GM23338 (cell line): ENCODE results near the gene RAPGEF4. TPM values are rescaled to one million over a fixed set of nuclear protein-coding genes. Genes with fewer than 3 reads are reported as not detected.

Experiments used
- ATAC-seq: fragments of 200-7000 bp; cut with Tn5 transposase; 3 replicates; pipeline ENCODE4 v1.9.1; 2020
- DNase-seq: peaks from one replicate; pipeline ENCODE4 v3.0.0-alpha.2; 2015; ENCODE audit warnings: low spot score
- H2AFZ ChIP-seq: fragments of 200-600 bp; sonication (generic); 2 replicates; pipeline ENCODE4 v1.8.0; 2016; ENCODE audit warnings: antibody characterized with exemption, mild to moderate bottlenecking, moderate library complexity
- H3F3A ChIP-seq: fragments of 200-600 bp; sonication (generic); replicated peaks from 2 replicates; pipeline ENCODE4 v1.8.0; 2017; ENCODE audit warnings: antibody characterized with exemption, mixed run types, low read depth
- H3K27ac ChIP-seq: fragments of 200-600 bp; sonication (generic); 2 replicates; pipeline ENCODE4 v1.6.1; 2016; ENCODE audit warnings: low read depth
- H3K27me3 ChIP-seq: fragments of 200-600 bp; sonication (generic); 2 replicates; pipeline ENCODE4 v1.8.0; 2016; ENCODE audit warnings: mild to moderate bottlenecking, mixed run types, moderate library complexity; ENCODE audit not compliant: insufficient read depth
- H3K36me3 ChIP-seq: fragments of 200-600 bp; sonication (generic); 2 replicates; pipeline ENCODE4 v1.8.0; 2016; ENCODE audit warnings: mild to moderate bottlenecking; ENCODE audit not compliant: insufficient read depth
- H3K4me1 ChIP-seq: fragments of 200-600 bp; sonication (generic); 2 replicates; pipeline ENCODE4 v1.8.0; 2016; ENCODE audit warnings: mild to moderate bottlenecking, moderate library complexity; ENCODE audit not compliant: insufficient read depth
- H3K4me2 ChIP-seq: fragments of 200-600 bp; sonication (generic); 2 replicates; pipeline ENCODE4 v1.7.1; 2017; ENCODE audit warnings: mixed run types
- H3K4me3 ChIP-seq: fragments of 200-600 bp; sonication (generic); 2 replicates; pipeline ENCODE4 v1.6.1; 2016; ENCODE audit warnings: mixed run types
- H3K79me2 ChIP-seq: fragments of 200-600 bp; sonication (generic); replicated peaks from 2 replicates; pipeline ENCODE4 v1.8.0; 2017; ENCODE audit warnings: mild to moderate bottlenecking; ENCODE audit not compliant: insufficient read depth
- H3K9me2 ChIP-seq: fragments of 200-600 bp; sonication (generic); 2 replicates; pipeline ENCODE4 v1.8.0; 2017; ENCODE audit not compliant: insufficient read depth
- H4K20me1 ChIP-seq: fragments of 200-600 bp; sonication (generic); replicated peaks from 2 replicates; pipeline ENCODE4 v1.8.0; 2017; ENCODE audit warnings: mild to moderate bottlenecking; ENCODE audit not compliant: insufficient read depth
- H3K27ac Mint-ChIP-seq: 2 replicates; pipeline ENCODE4 v1.8.0; 2020; ENCODE audit warnings: inconsistent platforms, mild to moderate bottlenecking, moderate library complexity, mixed read lengths
- H3K27me3 Mint-ChIP-seq: 3 replicates; pipeline ENCODE4 v1.8.0; 2022; ENCODE audit warnings: low read depth, mild to moderate bottlenecking, moderate library complexity, mixed read lengths, inconsistent platforms; ENCODE audit not compliant: insufficient read depth, poor library complexity
- H3K36me3 Mint-ChIP-seq: 3 replicates; pipeline ENCODE4 v1.8.0; 2021; ENCODE audit warnings: low read depth, mild to moderate bottlenecking, inconsistent platforms, moderate library complexity, mixed read lengths
- H3K4me1 Mint-ChIP-seq: 3 replicates; pipeline ENCODE4 v1.8.0; 2020; ENCODE audit warnings: mild to moderate bottlenecking, inconsistent platforms, mixed read lengths
- H3K4me3 Mint-ChIP-seq: 3 replicates; pipeline ENCODE4 v1.8.0; 2021; ENCODE audit warnings: moderate library complexity, mild to moderate bottlenecking, inconsistent platforms, mixed read lengths
- H3K9me3 Mint-ChIP-seq: 3 replicates; pipeline ENCODE4 v1.8.0; 2020; ENCODE audit warnings: moderate library complexity, mild to moderate bottlenecking, inconsistent platforms, mixed read lengths
- CREB1 ChIP-seq: fragments of 250-450 bp; sonication (Bioruptor Pico); IDR thresholded peaks from 2 replicates; pipeline ENCODE4 v1.5.0; 2020; ENCODE audit warnings: low read depth, mild to moderate bottlenecking, moderate library complexity
- CTCF ChIP-seq, 2 experiments: fragments of 200-600 bp in 1 of 2; sonication (generic) in 1 of 2; conservative IDR thresholded peaks; 2 replicates each; pipeline versions ENCODE4 v1.5.1 to v1.6.1; 2016 to 2017; ENCODE audit warnings: antibody characterized with exemption in 2 of 2, low read depth in 2 of 2, mild to moderate bottlenecking in 2 of 2, moderate library complexity in 1 of 2
- ETS1 ChIP-seq: IDR thresholded peaks from 2 replicates; pipeline ENCODE4 v1.6.1; 2016; ENCODE audit warnings: antibody characterized with exemption
- EZH2 ChIP-seq: fragments of 200-600 bp; sonication (generic); IDR thresholded peaks from one replicate; pipeline ENCODE4 v1.8.0; 2017; ENCODE audit warnings: antibody characterized with exemption, mild to moderate bottlenecking, low read depth; ENCODE audit not compliant: unreplicated experiment
- EZH2phosphoT487 ChIP-seq: fragments of 200-600 bp; sonication (generic); IDR thresholded peaks from one replicate; pipeline ENCODE4 v1.8.1; 2018; ENCODE audit warnings: antibody characterized with exemption; ENCODE audit not compliant: unreplicated experiment
- JUNB ChIP-seq: IDR thresholded peaks from one replicate; pipeline ENCODE4 v1.6.1; 2016; ENCODE audit warnings: antibody characterized with exemption; ENCODE audit not compliant: unreplicated experiment
- NANOG ChIP-seq: IDR thresholded peaks from 2 replicates; pipeline ENCODE4 v1.6.1; 2016; ENCODE audit warnings: antibody characterized with exemption, borderline replicate concordance
- POLR2AphosphoS5 ChIP-seq: IDR thresholded peaks from 2 replicates; pipeline ENCODE4 v1.6.1; 2016; ENCODE audit warnings: antibody characterized with exemption, low read depth
- ZNF114 ChIP-seq: fragments of 250-450 bp; sonication (Bioruptor Pico); IDR thresholded peaks from 2 replicates; pipeline ENCODE4 v1.5.0; 2020; ENCODE audit warnings: mild to moderate bottlenecking, moderate library complexity
- ZNF331 ChIP-seq: fragments of 250-450 bp; sonication (Bioruptor Pico); IDR thresholded peaks from 2 replicates; pipeline ENCODE4 v1.5.0; 2020; ENCODE audit warnings: low read depth, mild to moderate bottlenecking, moderate library complexity
- ZNF462 ChIP-seq: fragments of 250-450 bp; sonication (Bioruptor Pico); IDR thresholded peaks from 2 replicates; pipeline ENCODE4 v1.5.0; 2020; ENCODE audit warnings: mild to moderate bottlenecking, moderate library complexity
- polyA plus RNA-seq: library from polyadenylated mRNA; unstranded; fragments of >200 nt; fragmentation: Nextera tagmentation; extraction: Ambion mirVana; gene quantifications from 2 replicates; pipeline ENCODE4 v1.2.1, GENCODE V29; 2016
- total RNA-seq: library from RNA; depleted of rRNA; stranded (reverse); fragments of >200 nt; shearing (Covaris generic); gene quantifications from 2 replicates; pipeline ENCODE4 v1.2.3, GENCODE V29; 2014

The RAPGEF4 gene
- total and polyA plus RNA-seq, 2 experiments from 2014 or later = 1.7 to 4.7 TPM

GRCh38 chr2:172996387-172996961, 260.8 kb downstream of the RAPGEF4 start (continued):
- TF ChIP-seq ZNF462 (CRISPR knock-in tag) = no peak
- TF ChIP-seq ZNF331 (CRISPR knock-in tag) = no peak
- TF ChIP-seq CTCF (conservative IDR thresholded peaks at IDR 0.05; ENCODE audit: low read depth in 2 of 2) = no peak
- no peak for TF ChIP-seq CREB1 (CRISPR knock-in tag)
- TF ChIP-seq POLR2AphosphoS5 = no peak
- TF ChIP-seq JUNB = no peak

- Mint-ChIP-seq H3K27ac (no peak overlapping the region), H3K27me3 (no peaks in the 10 kb centered on the region), H3K36me3 (no peaks in the 10 kb centered on the region), H3K9me3 (no peaks in the 10 kb centered on the region), H3K4me3 (no peak overlapping the region), H3K4me1 (peaks cover 7% of the 10 kb centered on the region; the same call in 2 of the 3 replicates)
- Histone ChIP-seq H3K27me3 (no peaks in the 10 kb centered on the region), H3K36me3 (no peaks in the 10 kb centered on the region), H3F3A (no peaks in the 10 kb centered on the region), H3K4me3 (no peak overlapping the region), H3K79me2 (no peaks in the 10 kb centered on the region), H2AFZ (no peak overlapping the region), H3K9me2 (no peaks in the 10 kb centered on the region), H3K4me1 (no peaks in the 10 kb centered on the region), H3K4me2 (no peak overlapping the region), H3K27ac (no peak overlapping the region), H4K20me1 (no peaks in the 10 kb centered on the region)
- ATAC-seq = no peak
- no peak for DNase-seq
- TF ChIP-seq EZH2phosphoT487 = no peak
- no peak for TF ChIP-seq CTCF (conservative IDR thresholded peaks at IDR 0.05; ENCODE audit: low read depth in 2 of 2)
- TF ChIP-seq ETS1 = no peak
- TF ChIP-seq POLR2AphosphoS5 = no peak
- no peak for TF ChIP-seq ZNF114 (CRISPR knock-in tag)
- TF ChIP-seq EZH2 = no peak
- no peak for TF ChIP-seq NANOG
Measured at GRCh38 chr2:172997031-172997430, 261.4 kb downstream of the RAPGEF4 start.
